Activated B cell treated with CpG ODN at 0.5 μM for 24 hours (primary cell): ENCODE results near the gene INPP1. TPM values are rescaled to one million over a fixed set of nuclear protein-coding genes. Genes with fewer than 3 reads are reported as not detected.

ENCODE experiments used
- ATAC-seq: fragments of 200-7000 bp; cut with Tn5 transposase; one replicate; pipeline ENCODE4 v1.10.0; 2021; ENCODE audit warnings: low read depth, mild to moderate bottlenecking, moderate library complexity
- CTCF ChIA-PET: fragments of 350-600 bp; sonication (Branson Sonifier 250); formaldehyde crosslinking; loops from one replicate; lab custom pipeline; 2021; ENCODE audit warnings: antibody characterized with exemption; lab: Charles Lee
- POLR2A ChIA-PET: fragments of 350-600 bp; sonication (Branson Sonifier 250); formaldehyde crosslinking; loops from one replicate; lab custom pipeline; 2021; ENCODE audit warnings: antibody characterized with exemption; lab: Charles Lee
- DNase-seq: peaks from one replicate; pipeline ENCODE4 v3.0.0; 2022
- H3K27ac Mint-ChIP-seq: one replicate; pipeline ENCODE4 v1.8.0; 2020; ENCODE audit warnings: mixed read lengths
- H3K27me3 Mint-ChIP-seq: one replicate; pipeline ENCODE4 v1.8.0; 2021; ENCODE audit warnings: mixed read lengths
- H3K36me3 Mint-ChIP-seq: one replicate; pipeline ENCODE4 v1.8.0; 2021; ENCODE audit warnings: low read depth, mixed read lengths
- H3K4me1 Mint-ChIP-seq: one replicate; pipeline ENCODE4 v1.8.0; 2021; ENCODE audit warnings: mixed read lengths
- H3K4me3 Mint-ChIP-seq: one replicate; pipeline ENCODE4 v1.8.0; 2020; ENCODE audit warnings: mild to moderate bottlenecking, mixed read lengths
- H3K9me3 Mint-ChIP-seq: one replicate; pipeline ENCODE4 v1.8.0; 2020; ENCODE audit warnings: mixed read lengths
- intact Hi-C: fragments of 100-400 bp; cut with micrococcal nuclease; formaldehyde crosslinking; loops from one replicate; pipeline ENCODE4 v1.15.1; 2024
- total RNA-seq: library from RNA; stranded (reverse); gene quantifications from 2 replicates; pipeline ENCODE4 v1.2.3, GENCODE V29; 2022
- TF ChIP-seq, protein P1 (sequence below): fragments of 200-600 bp; IDR thresholded peaks from one replicate; pipeline ENCODE4 v1.8.0; 2022; ENCODE audit warnings: antibody characterized with exemption, mild to moderate bottlenecking

The INPP1 gene
- total RNA-seq, 1 donor from 2014 or later = 4.2 TPM

DNA sequence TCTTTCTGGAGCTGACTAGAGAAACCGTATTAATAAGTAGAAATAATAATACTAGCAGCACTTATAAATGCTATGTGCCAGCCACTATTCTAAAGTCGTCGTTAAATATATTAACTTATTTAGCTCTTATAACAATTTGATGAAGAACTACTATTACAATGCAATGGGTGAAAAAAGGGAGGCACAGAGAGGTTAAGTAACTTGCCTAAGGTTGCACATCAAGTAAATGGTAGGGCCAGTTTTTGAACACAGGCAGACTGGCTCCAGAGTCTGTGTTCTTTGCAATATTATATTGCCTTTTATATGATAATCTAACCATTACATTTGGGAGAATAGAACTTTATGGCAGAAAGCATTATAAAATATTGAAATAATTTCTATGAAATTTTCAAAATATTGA is 17.6 kb downstream of the INPP1 start:
- TF ChIP-seq, protein P1, sequence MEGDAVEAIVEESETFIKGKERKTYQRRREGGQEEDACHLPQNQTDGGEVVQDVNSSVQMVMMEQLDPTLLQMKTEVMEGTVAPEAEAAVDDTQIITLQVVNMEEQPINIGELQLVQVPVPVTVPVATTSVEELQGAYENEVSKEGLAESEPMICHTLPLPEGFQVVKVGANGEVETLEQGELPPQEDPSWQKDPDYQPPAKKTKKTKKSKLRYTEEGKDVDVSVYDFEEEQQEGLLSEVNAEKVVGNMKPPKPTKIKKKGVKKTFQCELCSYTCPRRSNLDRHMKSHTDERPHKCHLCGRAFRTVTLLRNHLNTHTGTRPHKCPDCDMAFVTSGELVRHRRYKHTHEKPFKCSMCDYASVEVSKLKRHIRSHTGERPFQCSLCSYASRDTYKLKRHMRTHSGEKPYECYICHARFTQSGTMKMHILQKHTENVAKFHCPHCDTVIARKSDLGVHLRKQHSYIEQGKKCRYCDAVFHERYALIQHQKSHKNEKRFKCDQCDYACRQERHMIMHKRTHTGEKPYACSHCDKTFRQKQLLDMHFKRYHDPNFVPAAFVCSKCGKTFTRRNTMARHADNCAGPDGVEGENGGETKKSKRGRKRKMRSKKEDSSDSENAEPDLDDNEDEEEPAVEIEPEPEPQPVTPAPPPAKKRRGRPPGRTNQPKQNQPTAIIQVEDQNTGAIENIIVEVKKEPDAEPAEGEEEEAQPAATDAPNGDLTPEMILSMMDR = no peak
- no peaks in the 10 kb centered on the region for H3K27me3 Mint-ChIP-seq
- intact Hi-C loops = loop anchor here (1.0 kb wide), 2 partner anchors 11 to 17 kb away; no protein-coding TSS in a partner anchor
- DNase-seq (no peak), ATAC-seq (no peak)
- POLR2A ChIA-PET = no interaction called here
- no peak overlapping the region for H3K4me3 Mint-ChIP-seq
- H3K27ac Mint-ChIP-seq = no peak overlapping the region
- H3K9me3 Mint-ChIP-seq = no peaks in the 10 kb centered on the region
- CTCF ChIA-PET = interaction anchor here (1.1 kb wide), 1 partner anchor 9 kb away, joined by 4 read pairs; no protein-coding TSS in a partner anchor
- peaks cover 24% of the 10 kb centered on the region for H3K4me1 Mint-ChIP-seq
- H3K36me3 Mint-ChIP-seq = no peaks in the 10 kb centered on the region

DNA sequence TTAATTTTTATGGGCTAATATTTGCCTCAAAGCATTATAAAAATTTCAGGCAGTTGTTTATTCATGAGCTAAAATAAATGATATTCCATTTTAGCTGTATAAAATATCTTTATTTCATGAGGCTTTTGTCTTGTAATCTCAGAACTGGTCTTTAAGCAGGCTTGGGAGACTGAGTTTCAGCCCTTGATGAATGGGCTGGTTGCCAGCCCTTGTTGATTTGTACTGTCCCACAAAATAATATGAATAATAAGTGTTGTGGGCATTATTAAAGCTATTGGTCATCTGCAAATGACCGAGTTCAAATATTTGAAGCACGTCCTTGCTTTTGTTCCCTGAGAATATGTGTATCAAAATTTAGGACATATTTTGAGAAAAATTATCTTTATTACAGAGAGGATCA is 18.2 kb downstream of the INPP1 start:
- intact Hi-C loops = no loop called here
- POLR2A ChIA-PET = no interaction called here
- H3K36me3 Mint-ChIP-seq = no peaks in the 10 kb centered on the region
- no peaks in the 10 kb centered on the region for H3K27me3 Mint-ChIP-seq
- H3K9me3 Mint-ChIP-seq = no peaks in the 10 kb centered on the region
- H3K4me3 Mint-ChIP-seq = no peak overlapping the region
- no peak overlapping the region for H3K27ac Mint-ChIP-seq
- CTCF ChIA-PET = interaction anchor here (1.1 kb wide), 1 partner anchor 8 kb away, joined by 4 read pairs; no protein-coding TSS in a partner anchor
- TF ChIP-seq, protein P1 = no peak
- peaks cover 24% of the 10 kb centered on the region for H3K4me1 Mint-ChIP-seq
- no peak for DNase-seq
- no peak for ATAC-seq

DNA sequence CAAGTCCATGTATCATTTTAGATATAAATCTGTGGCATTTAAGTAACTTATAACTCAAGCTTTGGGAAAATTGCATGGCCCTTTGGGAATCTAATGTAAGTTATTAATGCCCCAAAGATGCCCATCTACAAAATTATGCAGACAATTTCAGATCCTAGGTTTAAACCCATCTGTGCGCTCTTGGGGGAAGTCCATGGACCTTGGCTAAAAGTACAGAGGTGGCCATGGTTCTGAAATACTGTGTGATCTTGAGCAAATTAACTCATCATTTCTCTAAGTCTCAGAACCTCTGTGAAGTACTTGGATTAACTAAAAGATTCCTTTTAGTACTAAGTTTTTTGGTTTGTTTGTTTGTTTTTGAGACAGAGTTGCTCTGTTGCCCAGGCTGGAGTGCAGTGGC is 19.5 kb downstream of the INPP1 start:
- ChIA-PET POLR2A (no interaction called here), CTCF (no interaction called here)
- intact Hi-C loops = no loop called here
- Mint-ChIP-seq H3K27ac (no peak overlapping the region), H3K36me3 (peaks cover 2% of the 10 kb centered on the region), H3K4me1 (peaks cover 24% of the 10 kb centered on the region), H3K4me3 (no peak overlapping the region), H3K9me3 (no peaks in the 10 kb centered on the region), H3K27me3 (no peaks in the 10 kb centered on the region)
- TF ChIP-seq, protein P1 = no peak
- ATAC-seq = no peak
- DNase-seq = no peak

DNA sequence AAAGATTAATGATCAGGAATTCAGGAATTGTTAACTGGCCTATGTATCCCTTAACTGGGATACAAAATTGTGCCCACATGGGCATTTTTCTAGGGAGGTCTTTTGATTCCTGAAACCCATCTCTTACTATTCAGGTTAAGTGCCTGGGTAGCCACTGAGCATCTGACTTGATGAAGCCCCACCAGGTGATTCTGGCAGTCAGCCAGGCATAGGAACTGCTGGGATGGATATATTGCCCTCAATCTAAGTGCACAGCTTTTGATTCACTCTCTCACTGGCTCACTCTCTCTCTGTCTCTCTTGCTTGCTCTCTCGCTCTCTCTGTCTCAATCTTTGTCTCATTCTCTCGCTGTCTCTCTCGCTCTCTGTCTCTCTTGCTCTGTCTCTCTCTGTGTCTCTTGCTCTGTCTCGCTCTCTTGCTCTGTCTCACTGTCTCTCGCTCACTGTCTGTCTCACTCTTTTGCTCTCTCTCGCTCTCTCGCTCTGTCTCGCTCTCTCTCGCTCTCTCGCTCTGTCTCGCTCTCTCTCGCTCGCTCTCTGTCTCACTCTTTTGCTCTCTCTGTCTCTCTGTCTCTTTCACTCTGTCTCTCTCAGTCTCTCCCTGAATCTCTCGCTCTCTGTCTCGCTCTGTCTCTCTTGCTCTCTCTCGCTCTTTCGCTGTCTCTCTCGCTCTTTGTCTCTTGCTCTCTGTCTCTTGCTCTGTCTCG is 22.3 kb downstream of the INPP1 start:
- Mint-ChIP-seq H3K4me3 (no peak overlapping the region), H3K36me3 (peaks cover 18% of the 10 kb centered on the region), H3K27me3 (no peaks in the 10 kb centered on the region), H3K4me1 (peaks cover 10% of the 10 kb centered on the region), H3K9me3 (no peaks in the 10 kb centered on the region), H3K27ac (no peak overlapping the region)
- POLR2A ChIA-PET = no interaction called here
- ATAC-seq (no peak), DNase-seq (no peak)
- TF ChIP-seq, protein P1 = no peak
- intact Hi-C loops = no loop called here
- CTCF ChIA-PET = interaction anchor here (1.1 kb wide), 1 partner anchor 705 kb away, joined by 3 read pairs; no protein-coding TSS in a partner anchor

DNA sequence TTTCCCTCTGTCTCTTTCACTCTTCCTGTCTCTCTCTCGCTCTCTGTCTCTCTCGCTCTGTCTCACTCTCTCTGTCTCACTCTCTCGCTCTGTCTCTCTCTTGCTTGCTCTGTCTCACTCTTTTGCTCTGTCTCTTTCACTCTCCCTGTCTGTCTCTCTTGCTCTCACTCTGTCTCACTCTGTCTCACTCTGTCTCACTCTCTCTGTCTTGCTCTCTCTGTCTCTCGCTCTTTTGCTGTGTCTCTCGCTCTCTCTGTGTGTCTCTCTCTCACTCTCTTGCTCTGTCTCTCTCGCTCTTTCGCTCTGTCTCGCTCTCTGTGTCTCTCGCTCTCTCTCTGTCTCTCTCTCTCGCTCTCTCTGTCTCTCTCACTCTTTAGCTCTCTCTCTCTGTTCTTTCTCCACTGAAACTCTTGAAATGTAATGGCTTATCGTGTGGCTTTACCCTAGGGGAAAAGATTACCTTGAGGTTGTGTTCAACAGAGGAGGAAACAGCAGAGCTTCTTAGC is 22.9 kb downstream of the INPP1 start:
- POLR2A ChIA-PET = no interaction called here
- no peak overlapping the region for H3K27ac Mint-ChIP-seq
- H3K36me3 Mint-ChIP-seq = peaks cover 24% of the 10 kb centered on the region
- peaks cover 6% of the 10 kb centered on the region for H3K4me1 Mint-ChIP-seq
- DNase-seq (no peak), ATAC-seq (no peak)
- H3K27me3 Mint-ChIP-seq = no peaks in the 10 kb centered on the region
- CTCF ChIA-PET = no interaction called here
- intact Hi-C loops = no loop called here
- H3K9me3 Mint-ChIP-seq = no peaks in the 10 kb centered on the region
- TF ChIP-seq, protein P1 = no peak
- no peak overlapping the region for H3K4me3 Mint-ChIP-seq
